Transverse colon (tissue), 4 donors: ENCODE results near the gene REC114.

ENCODE experiments used
- POLR2A ChIP-seq: fragments of 450-650 bp; IDR thresholded peaks from one replicate; pipeline ENCODE4 v1.6.1; 2016; ENCODE audit warnings: antibody characterized with exemption, mild to moderate bottlenecking, moderate library complexity
- POLR2AphosphoS5 ChIP-seq, 3 donors: sonication (generic); formaldehyde crosslinking; IDR thresholded peaks; one replicate each; pipeline ENCODE4 v1.6.1; 2016; ENCODE audit warnings: antibody characterized with exemption in 3 of 3
- TF ChIP-seq, protein P1 (sequence below), 5 experiments: fragments of 200-600 bp in 3 of 5; fragments of 450-650 bp in 2 of 5; sonication (generic) in 3 of 5; IDR thresholded peaks; 1 replicate in 2 of 5; 2 replicates in 3 of 5; pipeline ENCODE4 v1.5.1; 2016 to 2017; ENCODE audit warnings: antibody characterized with exemption in 5 of 5, inconsistent platforms in 3 of 5, mild to moderate bottlenecking in 2 of 5, moderate library complexity in 1 of 5

DNA sequence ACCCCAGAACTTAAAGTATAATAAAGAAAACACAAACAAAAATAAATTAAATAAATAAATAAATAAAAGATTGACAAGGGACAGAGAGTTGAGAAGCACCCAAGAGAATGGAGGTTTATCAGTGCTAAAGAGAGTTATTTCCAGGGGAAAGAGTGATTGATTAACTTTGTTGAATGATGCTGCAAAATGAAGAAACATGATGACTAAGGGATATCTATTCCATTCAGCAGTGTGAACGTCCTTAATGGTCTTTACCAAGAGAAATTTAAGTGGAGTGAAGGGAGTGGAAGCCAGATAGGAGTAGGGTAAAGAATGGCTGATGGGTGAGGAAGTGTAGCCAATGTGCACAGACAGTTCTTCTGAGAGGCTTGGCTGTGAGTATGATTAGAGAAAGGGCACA is 11.1 kb downstream of the REC114 start:
- TF ChIP-seq POLR2A (no peak), POLR2AphosphoS5 (IDR thresholded peaks at IDR 0.05) (no peak)
- TF ChIP-seq, protein P1, sequence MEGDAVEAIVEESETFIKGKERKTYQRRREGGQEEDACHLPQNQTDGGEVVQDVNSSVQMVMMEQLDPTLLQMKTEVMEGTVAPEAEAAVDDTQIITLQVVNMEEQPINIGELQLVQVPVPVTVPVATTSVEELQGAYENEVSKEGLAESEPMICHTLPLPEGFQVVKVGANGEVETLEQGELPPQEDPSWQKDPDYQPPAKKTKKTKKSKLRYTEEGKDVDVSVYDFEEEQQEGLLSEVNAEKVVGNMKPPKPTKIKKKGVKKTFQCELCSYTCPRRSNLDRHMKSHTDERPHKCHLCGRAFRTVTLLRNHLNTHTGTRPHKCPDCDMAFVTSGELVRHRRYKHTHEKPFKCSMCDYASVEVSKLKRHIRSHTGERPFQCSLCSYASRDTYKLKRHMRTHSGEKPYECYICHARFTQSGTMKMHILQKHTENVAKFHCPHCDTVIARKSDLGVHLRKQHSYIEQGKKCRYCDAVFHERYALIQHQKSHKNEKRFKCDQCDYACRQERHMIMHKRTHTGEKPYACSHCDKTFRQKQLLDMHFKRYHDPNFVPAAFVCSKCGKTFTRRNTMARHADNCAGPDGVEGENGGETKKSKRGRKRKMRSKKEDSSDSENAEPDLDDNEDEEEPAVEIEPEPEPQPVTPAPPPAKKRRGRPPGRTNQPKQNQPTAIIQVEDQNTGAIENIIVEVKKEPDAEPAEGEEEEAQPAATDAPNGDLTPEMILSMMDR (IDR thresholded peaks at IDR 0.05): no peak
